ENCODE data around the gene GMPPA. TPM values are rescaled to one million over a fixed set of nuclear protein-coding genes. Genes with fewer than 3 reads are reported as not detected.
A peak's percentile ranks its signal among the peaks of the same experiment; 100 is the strongest.

Gene GMPPA
- total RNA-seq, 2 donors from 2014 or later = 21.6 to 23.3 TPM

GRCh38 chr2:219536425-219536824 lies 37.7 kb downstream of the GMPPA start:
- Histone ChIP-seq H3K36me3 (peaks cover 30% of the 10 kb centered on the region), H3K9me3 (no peaks in the 10 kb centered on the region), H3K4me1 (peaks cover 0 to 25% of the 10 kb centered on the region in 2 donors), H3K27ac (no peak overlapping the region), H3K27me3 (no peaks in the 10 kb centered on the region), H3K4me3 (no peak overlapping the region)
- no peak for TF ChIP-seq CTCF (IDR thresholded peaks at IDR 0.05)
- no peak for DNase-seq (ENCODE audit: low spot score)

- no peak for DNase-seq (ENCODE audit: low spot score)
- Histone ChIP-seq H3K4me1 (peaks cover 0 to 31% of the 10 kb centered on the region in 2 donors), H3K27ac (no peak overlapping the region), H3K27me3 (no peaks in the 10 kb centered on the region), H3K4me3 (no peak overlapping the region), H3K36me3 (peaks cover 30% of the 10 kb centered on the region), H3K9me3 (no peaks in the 10 kb centered on the region)
- TF ChIP-seq CTCF (IDR thresholded peaks at IDR 0.05) = no peak
These were observed 38.3 kb downstream of the GMPPA start for GRCh38 chr2:219536967-219537366.

GRCh38 chr2:219537657-219538488 lies 39.2 kb downstream of the GMPPA start:
- peaks cover 0 to 40% of the 10 kb centered on the region in 2 donors for H3K4me1 ChIP-seq
- peak overlapping the region; percentile 2 to 12 for H3K27ac ChIP-seq
- TF ChIP-seq CTCF (IDR thresholded peaks at IDR 0.05) = no peak
- no peaks in the 10 kb centered on the region for H3K9me3 ChIP-seq
- H3K4me3 ChIP-seq = no peak overlapping the region
- no peak for DNase-seq (ENCODE audit: low spot score)
- peaks cover 30% of the 10 kb centered on the region for H3K36me3 ChIP-seq
- H3K27me3 ChIP-seq = no peaks in the 10 kb centered on the region

- peak overlapping the region; percentile 2 to 12 for H3K27ac ChIP-seq
- H3K4me1 ChIP-seq = peaks cover 0 to 42% of the 10 kb centered on the region in 2 donors
- TF ChIP-seq CTCF (IDR thresholded peaks at IDR 0.05) = no peak
- no peak for DNase-seq (ENCODE audit: low spot score)
- no peaks in the 10 kb centered on the region for H3K27me3 ChIP-seq
- no peak overlapping the region for H3K4me3 ChIP-seq
- H3K9me3 ChIP-seq = no peaks in the 10 kb centered on the region
- peaks cover 30% of the 10 kb centered on the region for H3K36me3 ChIP-seq
These were observed 39.8 kb downstream of the GMPPA start for GRCh38 chr2:219538504-219538951.

DNA sequence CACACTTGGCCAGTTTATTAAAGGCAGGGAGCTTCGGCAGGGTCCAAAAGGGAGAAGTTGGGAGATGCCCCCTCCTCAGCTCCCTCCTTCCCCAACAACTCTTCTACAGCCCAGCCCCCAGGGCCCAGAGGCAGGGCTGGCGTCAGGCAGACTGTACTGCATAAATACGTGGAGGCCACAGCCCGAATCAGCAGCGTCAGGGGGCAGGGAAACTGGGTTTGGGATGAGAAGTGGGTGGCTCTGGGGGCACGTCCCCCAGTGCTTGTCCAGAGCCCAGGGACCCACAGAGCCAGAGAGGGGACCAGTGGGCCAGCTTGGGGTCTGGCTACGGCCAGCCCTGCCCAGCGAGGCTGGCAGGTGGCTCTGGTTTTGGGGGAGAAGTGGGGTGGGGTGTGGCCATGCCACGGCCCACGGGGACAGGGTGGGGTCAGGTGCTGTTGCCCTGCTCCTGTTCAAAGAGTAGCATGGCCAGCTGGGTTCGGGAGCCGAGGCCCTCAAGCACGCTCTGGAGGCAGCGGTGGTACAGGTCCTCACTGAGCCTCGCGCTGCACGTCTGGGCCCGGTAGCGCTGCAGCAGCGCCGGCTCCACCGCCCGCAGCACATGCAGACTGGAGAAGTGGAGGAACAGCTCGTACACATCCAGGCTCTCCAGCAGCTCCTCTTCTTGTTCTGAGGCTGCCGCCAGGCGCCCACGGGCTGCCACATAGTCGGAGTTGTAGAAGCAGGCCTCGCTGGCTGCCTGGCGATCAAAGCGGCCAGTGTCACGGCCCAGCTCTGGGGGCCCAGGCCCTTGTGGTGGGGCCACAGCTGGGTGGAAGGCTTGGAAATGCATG lies 40.5 kb downstream of the GMPPA start:
- peak overlapping the region; percentile 2 to 12 for H3K27ac ChIP-seq
- H3K4me3 ChIP-seq = no peak overlapping the region
- DNase-seq (ENCODE audit: low spot score) = no peak
- H3K27me3 ChIP-seq = no peaks in the 10 kb centered on the region
- peaks cover 0 to 45% of the 10 kb centered on the region in 2 donors for H3K4me1 ChIP-seq
- H3K36me3 ChIP-seq = peaks cover 30% of the 10 kb centered on the region
- TF ChIP-seq CTCF (IDR thresholded peaks at IDR 0.05) = no peak
- H3K9me3 ChIP-seq = no peaks in the 10 kb centered on the region

Data from right atrium auricular region (tissue), 2 donors.